AG09309 (cell line): ENCODE data around the gene MACROH2A2.

Source experiments
- DNase-seq: peaks from one replicate; pipeline ENCODE4 v3.0.0-alpha.2; 2010; ENCODE audit warnings: low read depth
- H3K4me3 ChIP-seq: 2 replicates; pipeline ENCODE4 v1.5.1; 2011; ENCODE audit warnings: mild to moderate bottlenecking, low read depth, low read length, moderate library complexity; ENCODE audit not compliant: control insufficient read depth
- CTCF ChIP-seq: IDR thresholded peaks from 2 replicates; pipeline ENCODE4 v1.5.1; 2011; ENCODE audit warnings: mild to moderate bottlenecking, low read depth, low read length, inconsistent platforms; ENCODE audit not compliant: insufficient read depth, control insufficient read depth; ENCODE audit errors: missing control alignments

The MACROH2A2 gene

GRCh38 chr10:70145166-70145665 lies 92.6 kb downstream of the MACROH2A2 start:
- TF ChIP-seq CTCF: no peak
- peak overlapping the region; percentile 54 for H3K4me3 ChIP-seq
- no peak for DNase-seq

GRCh38 chr10:70145666-70146488 lies 93.2 kb downstream of the MACROH2A2 start:
- peak; percentile 19 for TF ChIP-seq CTCF
- DNase-seq: no peak
- H3K4me3 ChIP-seq: peak overlapping the region; percentile 54

GRCh38 chr10:70146489-70147258 lies 94.0 kb downstream of the MACROH2A2 start, which contains the start of gene TYSND1:
TYSND1 (minus strand) TSS chr10:70146700; CDS start chr10:70146586, 114 bp downstream.
- DNase-seq: peak; percentile 91
- peak within 1 kb of the TSS; percentile 54 for H3K4me3 ChIP-seq
- TF ChIP-seq CTCF: peak; percentile 73

GRCh38 chr10:70147259-70147625 lies 94.6 kb downstream of the MACROH2A2 start:
- TF ChIP-seq CTCF: no peak
- H3K4me3 ChIP-seq: no peak overlapping the region
- DNase-seq: no peak

GRCh38 chr10:70148516-70148915 lies 95.9 kb downstream of the MACROH2A2 start:
- DNase-seq: no peak
- no peak for TF ChIP-seq CTCF
- no peak overlapping the region for H3K4me3 ChIP-seq

- H3K4me3 ChIP-seq: no peak overlapping the region
- no peak for TF ChIP-seq CTCF
- DNase-seq: no peak
These were observed 102.7 kb downstream of the MACROH2A2 start for GRCh38 chr10:70155255-70155838.
